HCT116 (cell line): ENCODE data around the gene ATP8B3. TPM values are rescaled to one million over a fixed set of nuclear protein-coding genes. Genes with fewer than 3 reads are reported as not detected.

Experiments used
- ATAC-seq: fragments of 200-7000 bp; cut with Tn5 transposase; 2 replicates; pipeline ENCODE4 v1.9.1; 2020; ENCODE audit warnings: mild to moderate bottlenecking, moderate library complexity
- BruUV-seq: library from RNA; stranded (reverse); fragments of 400-500 nt; replicated peaks from 2 replicates; lab custom pipeline; 2021; lab: Mats Ljungman, UMichigan
- CTCF ChIA-PET: fragments of 300-600 bp; sonication (Branson Sonifier 250); formaldehyde crosslinking; loops from one replicate; lab custom pipeline; 2021; ENCODE audit warnings: antibody characterized with exemption; lab: Charles Lee
- POLR2A ChIA-PET: fragments of 300-600, 350-600 bp; sonication (Branson Sonifier 250); formaldehyde crosslinking; loops from one replicate; lab custom pipeline; 2021; ENCODE audit warnings: antibody characterized with exemption; lab: Charles Lee
- RAD21 ChIA-PET, 2 experiments: fragments of 300-600 bp; sonication (Branson Sonifier 250); formaldehyde crosslinking; loops; one replicate each; lab custom pipeline; 2023; ENCODE audit warnings: low total read pairs in 2 of 2; ENCODE audit not compliant: uncharacterized antibody in 2 of 2, unreplicated experiment in 2 of 2, low non-redundant PET in 1 of 2; lab: Charles Lee
- DNase-seq: peaks from one replicate; pipeline ENCODE4 v3.0.0-alpha.2; 2010; ENCODE audit warnings: low read depth, low spot score
- H2AFZ ChIP-seq: fragments of 200-600 bp; shearing (Covaris generic), sonication (generic); 2 replicates; pipeline ENCODE4 v1.6.1; 2017; ENCODE audit warnings: low read depth, mixed run types, mixed read lengths, antibody characterized with exemption, low read length; ENCODE audit not compliant: poor library complexity, severe bottlenecking
- H3K27ac ChIP-seq: 2 replicates; pipeline ENCODE4 v1.5.1; 2012; ENCODE audit warnings: low read depth, low read length
- H3K27me3 ChIP-seq: fragments of 200-600 bp; sonication (generic); 2 replicates; pipeline ENCODE4 v1.6.1; 2016; ENCODE audit warnings: mixed run types, low read length, mixed read lengths; ENCODE audit not compliant: insufficient read depth
- H3K36me3 ChIP-seq, 2 experiments: fragments of 200-500 bp in 1 of 2; fragments of 200-600 bp in 1 of 2; sonication (Bioruptor generic) in 1 of 2; sonication (generic) in 1 of 2; 2 replicates each; pipeline versions ENCODE4 v1.5.1 to v1.6.1; 2014 to 2016; ENCODE audit warnings: low read length in 2 of 2, inconsistent platforms in 1 of 2, mixed read lengths in 1 of 2, mixed run types in 1 of 2; ENCODE audit not compliant: insufficient read depth in 2 of 2, control insufficient read depth in 1 of 2
- H3K4me1 ChIP-seq, 2 experiments: fragments of 200-600 bp in 1 of 2; sonication (generic) in 1 of 2; 2 replicates each; pipeline versions ENCODE4 v1.5.1 to v1.6.1; 2012 to 2017; ENCODE audit warnings: low read length in 2 of 2, inconsistent platforms in 1 of 2, mild to moderate bottlenecking in 1 of 2, mixed read lengths in 1 of 2, mixed run types in 1 of 2, moderate library complexity in 1 of 2; ENCODE audit not compliant: insufficient read depth in 2 of 2, control insufficient read depth in 1 of 2
- H3K4me2 ChIP-seq: fragments of 200-600 bp; sonication (generic); 2 replicates; pipeline ENCODE4 v1.6.1; 2017; ENCODE audit warnings: mixed run types, low read length, mixed read lengths
- H3K4me3 ChIP-seq, 2 experiments: fragments of 200-600 bp in 1 of 2; sonication (generic) in 1 of 2; replicated peaks in 1 of 2; 2 replicates each; pipeline ENCODE4 v1.5.1; 2011 to 2016; ENCODE audit warnings: low read length in 2 of 2, control low read depth in 1 of 2, low read depth in 1 of 2, mild to moderate bottlenecking in 1 of 2, mixed read lengths in 1 of 2, mixed run types in 1 of 2
- H3K79me2 ChIP-seq: fragments of 200-600 bp; sonication (generic); 2 replicates; pipeline ENCODE4 v1.6.1; 2017; ENCODE audit warnings: mild to moderate bottlenecking, mixed run types, low read length, moderate library complexity, mixed read lengths; ENCODE audit not compliant: insufficient read depth
- H3K9ac ChIP-seq: fragments of 200-600 bp; sonication (generic); 2 replicates; pipeline ENCODE4 v1.6.1; 2016; ENCODE audit warnings: low read length, mixed read lengths
- H3K9me2 ChIP-seq: fragments of 200-600 bp; sonication (generic), shearing (Covaris generic); 2 replicates; pipeline ENCODE4 v1.6.1; 2017; ENCODE audit warnings: mixed run types, mild to moderate bottlenecking, moderate library complexity; ENCODE audit not compliant: insufficient read depth
- H3K9me3 ChIP-seq, 2 experiments: fragments of 200-500 bp in 1 of 2; fragments of 200-600 bp in 1 of 2; sonication (Bioruptor generic) in 1 of 2; sonication (generic) in 1 of 2; 2 replicates each; pipeline ENCODE4 v1.6.1; 2014 to 2017; ENCODE audit warnings: low read length in 2 of 2, mixed read lengths in 2 of 2, inconsistent platforms in 1 of 2, low read depth in 1 of 2, mild to moderate bottlenecking in 1 of 2, mixed run types in 1 of 2, moderate library complexity in 1 of 2; ENCODE audit not compliant: control insufficient read depth in 1 of 2, insufficient read depth in 1 of 2
- H4K20me1 ChIP-seq: fragments of 200-600 bp; sonication (generic), shearing (Covaris generic); 2 replicates; pipeline ENCODE4 v1.6.1; 2017; ENCODE audit warnings: mixed run types, mild to moderate bottlenecking, moderate library complexity; ENCODE audit not compliant: insufficient read depth
- CBX3 ChIP-seq: IDR thresholded peaks from 2 replicates; pipeline ENCODE4 v1.6.1; 2012; ENCODE audit warnings: low read depth
- JUND ChIP-seq: IDR thresholded peaks from 2 replicates; pipeline ENCODE4 v1.6.1; 2012
- POLR2A ChIP-seq: IDR thresholded peaks from 2 replicates; pipeline ENCODE4 v1.7.0; 2011; ENCODE audit warnings: borderline replicate concordance; ENCODE audit not compliant: insufficient read depth, insufficient read length; ENCODE audit errors: extremely low read depth
- POLR2AphosphoS5 ChIP-seq: IDR thresholded peaks from 2 replicates; pipeline ENCODE4 v1.6.1; 2011; ENCODE audit warnings: mild to moderate bottlenecking, low read depth, low read length, moderate library complexity
- RAD21 ChIP-seq: IDR thresholded peaks from 2 replicates; pipeline ENCODE4 v1.6.1; 2012; ENCODE audit warnings: low read depth, mild to moderate bottlenecking
- YY1 ChIP-seq: IDR thresholded peaks from 2 replicates; pipeline ENCODE4 v1.6.1; 2011; ENCODE audit warnings: low read length, low read depth, moderate library complexity, mild to moderate bottlenecking; ENCODE audit not compliant: insufficient replicate concordance; ENCODE audit errors: extremely low read depth
- intact Hi-C: fragments of 100-400 bp; cut with micrococcal nuclease; formaldehyde crosslinking; loops from 2 replicates; pipeline ENCODE4 v1.10.0; 2022
- total RNA-seq: library from RNA; stranded (reverse); gene quantifications from one replicate; pipeline ENCODE4 v1.2.1, GENCODE V29; 2021; ENCODE audit not compliant: unreplicated experiment

Gene ATP8B3
- total RNA-seq, 1 experiment from 2014 or later, result 17.0 TPM

- RAD21 ChIA-PET, result no interaction called here
- H3K4me3 ChIP-seq, result peak overlapping the region; percentile 79 to 83
These were observed 66.5 kb downstream of the ATP8B3 start for GRCh38 chr19:1745589-1746031.

GRCh38 chr19:1744822-1745563 lies 67.1 kb downstream of the ATP8B3 start:
- Histone ChIP-seq H3K27me3 (no peaks in the 10 kb centered on the region), H3K4me2 (peak overlapping the region; percentile 95), H3K4me1 (peaks cover 22 to 53% of the 10 kb centered on the region in 2 experiments), H3K9me3 (no peaks in the 10 kb centered on the region; a peak in 1 of 4 replicates), H3K36me3 (0 out of 4 replicates have a peak, but pooled peaks cover 0 to 3% of the 10 kb centered on the region in 2 experiments), H3K9ac (peak overlapping the region; percentile 80), H3K27ac (peak overlapping the region; percentile 96), H2AFZ (no peak overlapping the region), H3K9me2 (no peaks in the 10 kb centered on the region), H3K4me3 (peak overlapping the region; percentile 79 to 83), H3K79me2 (peaks cover 17% of the 10 kb centered on the region; the same call in 1 of the 2 replicates), H4K20me1 (no peaks in the 10 kb centered on the region)
- intact Hi-C loops, result loop anchor here (5.0 kb wide), 1 partner anchor 73 kb away; no protein-coding TSS in a partner anchor
- RAD21 ChIA-PET, result no interaction called here
- ATAC-seq (no peak), DNase-seq (no peak)
- TSS peak; percentile 89 for BruUV-seq
- CTCF ChIA-PET, result no interaction called here
- POLR2A ChIA-PET, result no interaction called here
- no peak; the same call in 1 of the 2 replicates for TF ChIP-seq POLR2AphosphoS5
- no peak for TF ChIP-seq JUND
- TF ChIP-seq RAD21, result no peak
- TF ChIP-seq CBX3, result no peak

More at GRCh38 chr19:1745589-1746031, 66.5 kb downstream of the ATP8B3 start:
- Histone ChIP-seq H3K4me2 (peak overlapping the region; percentile 95), H3K9ac (peak overlapping the region; percentile 80), H2AFZ (no peak overlapping the region), H3K27me3 (no peaks in the 10 kb centered on the region), H4K20me1 (no peaks in the 10 kb centered on the region), H3K9me3 (no peaks in the 10 kb centered on the region), H3K79me2 (peaks cover 24% of the 10 kb centered on the region; the same call in 1 of the 2 replicates), H3K27ac (peak overlapping the region; percentile 96), H3K9me2 (no peaks in the 10 kb centered on the region), H3K36me3 (no peaks in the 10 kb centered on the region), H3K4me1 (peaks cover 28 to 59% of the 10 kb centered on the region in 2 experiments)
- intact Hi-C loops, result loop anchor here (5.0 kb wide), 1 partner anchor 73 kb away; no protein-coding TSS in a partner anchor
- peak; percentile 21 for TF ChIP-seq YY1
- no peak for TF ChIP-seq POLR2A
- no TSS peak for BruUV-seq
- peak; percentile 59 for DNase-seq
- no peak for ATAC-seq
- CTCF ChIA-PET, result no interaction called here
- POLR2A ChIA-PET, result interaction anchor here (1.8 to 2.3 kb wide), 2 partner anchors 11 to 14 kb away, joined by 6 to 12 read pairs; no protein-coding TSS in a partner anchor
